Measurements from ENCODE around the gene GJD4.

GRCh38 chr10:35636956-35637355, 31.8 kb downstream of the GJD4 start:
- TF ChIP-seq POLR2AphosphoS5 (IDR thresholded peaks at IDR 0.05; ENCODE audit: insufficient read depth, low read depth, low read length) (no peak), POLR2A (IDR thresholded peaks at IDR 0.05; ENCODE audit: low read depth, low read length) (no peak), EZH2 (IDR thresholded peaks at IDR 0.05; ENCODE audit: borderline replicate concordance, low read depth, low read length, severe bottlenecking) (no peak), FOS (IDR thresholded peaks at IDR 0.05; ENCODE audit: borderline replicate concordance, insufficient read depth, low read length) (no peak), MYC (IDR thresholded peaks at IDR 0.05; ENCODE audit: low read depth, low read length) (no peak), JUN (IDR thresholded peaks at IDR 0.05; ENCODE audit: borderline replicate concordance, insufficient read depth, insufficient read length, low read depth) (no peak), GATA2 (IDR thresholded peaks at IDR 0.05; ENCODE audit: insufficient read depth, insufficient read length, low read depth, low read length) (no peak)
- TF ChIP-seq, protein P1, sequence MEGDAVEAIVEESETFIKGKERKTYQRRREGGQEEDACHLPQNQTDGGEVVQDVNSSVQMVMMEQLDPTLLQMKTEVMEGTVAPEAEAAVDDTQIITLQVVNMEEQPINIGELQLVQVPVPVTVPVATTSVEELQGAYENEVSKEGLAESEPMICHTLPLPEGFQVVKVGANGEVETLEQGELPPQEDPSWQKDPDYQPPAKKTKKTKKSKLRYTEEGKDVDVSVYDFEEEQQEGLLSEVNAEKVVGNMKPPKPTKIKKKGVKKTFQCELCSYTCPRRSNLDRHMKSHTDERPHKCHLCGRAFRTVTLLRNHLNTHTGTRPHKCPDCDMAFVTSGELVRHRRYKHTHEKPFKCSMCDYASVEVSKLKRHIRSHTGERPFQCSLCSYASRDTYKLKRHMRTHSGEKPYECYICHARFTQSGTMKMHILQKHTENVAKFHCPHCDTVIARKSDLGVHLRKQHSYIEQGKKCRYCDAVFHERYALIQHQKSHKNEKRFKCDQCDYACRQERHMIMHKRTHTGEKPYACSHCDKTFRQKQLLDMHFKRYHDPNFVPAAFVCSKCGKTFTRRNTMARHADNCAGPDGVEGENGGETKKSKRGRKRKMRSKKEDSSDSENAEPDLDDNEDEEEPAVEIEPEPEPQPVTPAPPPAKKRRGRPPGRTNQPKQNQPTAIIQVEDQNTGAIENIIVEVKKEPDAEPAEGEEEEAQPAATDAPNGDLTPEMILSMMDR (IDR thresholded peaks at IDR 0.05; ENCODE audit: extremely low read depth in 1 of 2, insufficient read depth in 1 of 2, low read depth in 1 of 2, low read length in 2 of 2), result no peak
- TF ChIP-seq, protein P2, sequence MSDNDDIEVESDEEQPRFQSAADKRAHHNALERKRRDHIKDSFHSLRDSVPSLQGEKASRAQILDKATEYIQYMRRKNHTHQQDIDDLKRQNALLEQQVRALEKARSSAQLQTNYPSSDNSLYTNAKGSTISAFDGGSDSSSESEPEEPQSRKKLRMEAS (IDR thresholded peaks at IDR 0.05; ENCODE audit: insufficient read depth, insufficient read length), result no peak
